Measurements from ENCODE around the gene SHC3.

- TF ChIP-seq, protein P1, sequence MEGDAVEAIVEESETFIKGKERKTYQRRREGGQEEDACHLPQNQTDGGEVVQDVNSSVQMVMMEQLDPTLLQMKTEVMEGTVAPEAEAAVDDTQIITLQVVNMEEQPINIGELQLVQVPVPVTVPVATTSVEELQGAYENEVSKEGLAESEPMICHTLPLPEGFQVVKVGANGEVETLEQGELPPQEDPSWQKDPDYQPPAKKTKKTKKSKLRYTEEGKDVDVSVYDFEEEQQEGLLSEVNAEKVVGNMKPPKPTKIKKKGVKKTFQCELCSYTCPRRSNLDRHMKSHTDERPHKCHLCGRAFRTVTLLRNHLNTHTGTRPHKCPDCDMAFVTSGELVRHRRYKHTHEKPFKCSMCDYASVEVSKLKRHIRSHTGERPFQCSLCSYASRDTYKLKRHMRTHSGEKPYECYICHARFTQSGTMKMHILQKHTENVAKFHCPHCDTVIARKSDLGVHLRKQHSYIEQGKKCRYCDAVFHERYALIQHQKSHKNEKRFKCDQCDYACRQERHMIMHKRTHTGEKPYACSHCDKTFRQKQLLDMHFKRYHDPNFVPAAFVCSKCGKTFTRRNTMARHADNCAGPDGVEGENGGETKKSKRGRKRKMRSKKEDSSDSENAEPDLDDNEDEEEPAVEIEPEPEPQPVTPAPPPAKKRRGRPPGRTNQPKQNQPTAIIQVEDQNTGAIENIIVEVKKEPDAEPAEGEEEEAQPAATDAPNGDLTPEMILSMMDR (conservative IDR thresholded peaks at IDR 0.05; ENCODE audit: low read depth in 2 of 2): no peak
- TF ChIP-seq CREB1 (CRISPR knock-in tag; IDR thresholded peaks at IDR 0.05; ENCODE audit: low read depth) (no peak), EZH2 (IDR thresholded peaks at IDR 0.05; ENCODE audit: low read depth, unreplicated experiment) (no peak), POLR2AphosphoS5 (IDR thresholded peaks at IDR 0.05; ENCODE audit: low read depth) (no peak), JUNB (IDR thresholded peaks at IDR 0.05; ENCODE audit: unreplicated experiment) (no peak), EZH2phosphoT487 (IDR thresholded peaks at IDR 0.05; ENCODE audit: unreplicated experiment) (no peak), REST (IDR thresholded peaks at IDR 0.05; ENCODE audit: unreplicated experiment) (no peak), ZNF114 (CRISPR knock-in tag; IDR thresholded peaks at IDR 0.05) (no peak), NANOG (IDR thresholded peaks at IDR 0.05; ENCODE audit: borderline replicate concordance) (no peak), STAT1 (IDR thresholded peaks at IDR 0.05; ENCODE audit: unreplicated experiment) (no peak)
- TF ChIP-seq, protein P2, sequence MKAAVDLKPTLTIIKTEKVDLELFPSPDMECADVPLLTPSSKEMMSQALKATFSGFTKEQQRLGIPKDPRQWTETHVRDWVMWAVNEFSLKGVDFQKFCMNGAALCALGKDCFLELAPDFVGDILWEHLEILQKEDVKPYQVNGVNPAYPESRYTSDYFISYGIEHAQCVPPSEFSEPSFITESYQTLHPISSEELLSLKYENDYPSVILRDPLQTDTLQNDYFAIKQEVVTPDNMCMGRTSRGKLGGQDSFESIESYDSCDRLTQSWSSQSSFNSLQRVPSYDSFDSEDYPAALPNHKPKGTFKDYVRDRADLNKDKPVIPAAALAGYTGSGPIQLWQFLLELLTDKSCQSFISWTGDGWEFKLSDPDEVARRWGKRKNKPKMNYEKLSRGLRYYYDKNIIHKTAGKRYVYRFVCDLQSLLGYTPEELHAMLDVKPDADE (IDR thresholded peaks at IDR 0.05): no peak
Measured at GRCh38 chr9:89186960-89187359, 8.3 kb upstream of the SHC3 start.

All from GM23338 (cell line).